Measurements from ENCODE around the gene TMEM41B. TPM values are rescaled to one million over a fixed set of nuclear protein-coding genes. Genes with fewer than 3 reads are reported as not detected.

TMEM41B gene, protein sequence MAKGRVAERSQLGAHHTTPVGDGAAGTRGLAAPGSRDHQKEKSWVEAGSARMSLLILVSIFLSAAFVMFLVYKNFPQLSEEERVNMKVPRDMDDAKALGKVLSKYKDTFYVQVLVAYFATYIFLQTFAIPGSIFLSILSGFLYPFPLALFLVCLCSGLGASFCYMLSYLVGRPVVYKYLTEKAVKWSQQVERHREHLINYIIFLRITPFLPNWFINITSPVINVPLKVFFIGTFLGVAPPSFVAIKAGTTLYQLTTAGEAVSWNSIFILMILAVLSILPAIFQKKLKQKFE
- 31.9 and 51.1 TPM in 2 replicates for total RNA-seq

DNA sequence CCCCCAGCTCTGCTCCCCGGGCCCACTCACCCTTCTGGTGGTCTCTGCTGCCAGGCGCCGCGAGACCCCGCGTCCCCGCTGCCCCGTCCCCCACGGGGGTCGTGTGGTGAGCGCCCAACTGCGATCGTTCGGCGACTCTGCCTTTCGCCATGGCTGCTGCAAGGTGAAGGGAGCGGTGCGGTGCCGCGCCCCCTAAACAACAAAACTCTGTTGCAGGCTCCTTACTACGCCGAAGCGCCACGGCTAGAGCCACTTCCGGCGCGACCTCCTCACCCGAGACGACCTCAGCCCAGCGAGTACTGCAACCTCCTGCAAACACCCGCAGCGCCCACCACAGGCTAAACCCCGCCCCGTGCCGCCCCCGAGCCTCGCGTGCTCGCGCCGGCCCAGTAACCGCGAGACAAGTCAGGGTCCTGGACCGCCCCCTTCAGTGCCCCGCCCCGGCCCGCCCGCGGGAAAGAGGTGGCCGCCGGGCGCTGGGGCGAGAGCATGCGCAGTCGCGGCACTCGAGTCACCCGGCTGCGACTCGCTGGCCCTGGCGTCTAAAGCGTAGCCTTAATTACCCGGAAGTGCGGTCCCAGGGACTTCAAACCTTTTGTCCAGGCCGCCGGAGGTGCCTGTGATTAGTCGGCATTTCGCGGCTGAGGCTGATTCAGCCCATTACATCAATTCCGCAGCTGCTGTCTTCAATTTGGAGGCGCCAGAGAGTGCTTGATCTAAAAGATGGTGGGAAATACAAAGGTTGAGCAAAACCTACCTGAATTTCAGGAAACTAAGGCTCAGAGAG lies at the start of gene TMEM41B:
Gene TMEM41B, minus strand, starts transcription at position 303 of the 787 bp plus-strand sequence. Its CDS starts 152 bp downstream, at position 151.

DNA sequence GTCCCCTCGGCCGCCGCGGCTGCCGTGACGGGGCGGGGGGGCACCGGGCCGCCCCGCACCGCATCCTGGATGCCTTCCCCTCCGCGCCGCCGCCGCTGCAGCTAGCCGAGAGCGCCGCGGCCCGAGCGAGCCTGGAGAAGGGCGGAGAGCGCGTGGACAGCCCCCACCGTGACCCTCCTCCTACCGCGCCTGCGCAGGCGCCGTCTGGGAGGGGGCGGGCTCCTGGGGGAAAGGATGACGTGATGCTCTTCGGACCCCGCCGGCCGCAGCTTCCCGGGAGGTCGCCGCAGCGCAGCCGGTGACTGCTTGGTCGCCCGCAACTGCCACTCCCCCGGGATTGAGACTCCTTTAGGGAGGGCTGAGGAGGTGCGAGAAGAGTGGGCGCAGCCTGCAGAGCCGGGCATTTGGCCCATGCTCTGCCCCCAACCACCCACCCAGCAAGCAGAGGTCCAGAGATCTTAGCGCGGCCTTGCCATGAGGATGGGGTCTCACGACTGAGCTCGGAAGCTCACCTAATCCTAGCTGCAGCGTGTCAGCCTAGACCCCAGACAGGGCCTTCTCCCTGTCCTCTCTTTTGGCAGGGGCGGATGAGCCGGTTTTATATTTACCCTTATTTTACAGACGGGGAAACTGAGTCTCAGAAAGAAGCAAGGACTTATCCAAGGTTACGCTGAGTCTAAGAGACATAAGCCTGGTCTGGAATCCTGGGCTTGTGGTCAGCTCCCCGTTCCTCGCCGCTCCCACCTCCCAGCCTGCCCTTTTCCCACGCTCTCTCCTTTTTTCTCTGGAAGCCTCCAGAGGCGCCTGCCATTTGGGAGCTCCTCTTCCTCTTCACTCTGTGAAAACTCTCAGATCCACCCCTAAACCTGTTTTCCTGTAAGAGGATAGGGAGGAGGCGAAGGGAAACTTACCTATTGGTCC lies 48.9 kb downstream of the TMEM41B start, which contains the start of gene DENND5A:
Gene DENND5A, minus strand, starts transcription at position 140 of the 921 bp plus-strand sequence. CDS start 281 bp downstream, outside the sequence.

Other genes starting within 250 kb of the TMEM41B start
- 0.26 and 1.1 TPM in 2 replicates for gene SCUBE2, start 223.0 kb downstream of the TMEM41B start, total RNA-seq
- 55.3 and 70.5 TPM in 2 replicates for gene DENND5A, start 49.2 kb downstream of the TMEM41B start, total RNA-seq
- 58.8 and 65.0 TPM in 2 replicates for gene IPO7, start 70.1 kb upstream of the TMEM41B start, total RNA-seq
- 13.5 and 18.6 TPM in 2 replicates for gene ZNF143, start 146.4 kb upstream of the TMEM41B start, total RNA-seq

Data from epithelial cell of alveolus of lung (primary cell).